GM19193 (cell line): Measurements from ENCODE around the gene HELZ2.

Experiments used
- POLR2A ChIP-seq: IDR thresholded peaks from 4 replicates; pipeline ENCODE4 v1.6.1; 2011; ENCODE audit not compliant: insufficient read depth, insufficient read length; ENCODE audit errors: extremely low read depth

The HELZ2 gene

GRCh38 chr20:63533871-63534393, 40.1 kb downstream of the HELZ2 start:
- no peak for TF ChIP-seq POLR2A

DNA sequence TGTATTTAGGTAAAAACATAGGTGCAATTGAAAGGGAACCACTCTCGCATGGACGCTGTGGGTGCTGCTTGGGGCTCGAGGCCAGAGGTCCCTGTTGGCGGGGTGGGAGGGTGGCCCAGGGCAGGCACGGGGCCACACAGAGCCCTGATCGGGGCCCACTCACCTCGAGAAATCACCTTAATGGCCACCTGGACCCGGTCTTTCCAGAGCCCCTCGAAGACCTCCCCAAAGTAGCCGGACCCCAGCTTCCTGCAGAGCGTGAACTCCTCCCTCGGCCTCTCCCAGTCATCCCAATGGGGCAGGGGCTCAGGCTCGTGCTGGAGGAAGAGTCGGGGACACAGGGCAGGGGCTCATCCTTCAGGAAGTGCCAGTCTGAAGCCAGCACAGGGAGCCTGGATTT, 40.7 kb downstream of the HELZ2 start:
- TF ChIP-seq POLR2A, result no peak

DNA sequence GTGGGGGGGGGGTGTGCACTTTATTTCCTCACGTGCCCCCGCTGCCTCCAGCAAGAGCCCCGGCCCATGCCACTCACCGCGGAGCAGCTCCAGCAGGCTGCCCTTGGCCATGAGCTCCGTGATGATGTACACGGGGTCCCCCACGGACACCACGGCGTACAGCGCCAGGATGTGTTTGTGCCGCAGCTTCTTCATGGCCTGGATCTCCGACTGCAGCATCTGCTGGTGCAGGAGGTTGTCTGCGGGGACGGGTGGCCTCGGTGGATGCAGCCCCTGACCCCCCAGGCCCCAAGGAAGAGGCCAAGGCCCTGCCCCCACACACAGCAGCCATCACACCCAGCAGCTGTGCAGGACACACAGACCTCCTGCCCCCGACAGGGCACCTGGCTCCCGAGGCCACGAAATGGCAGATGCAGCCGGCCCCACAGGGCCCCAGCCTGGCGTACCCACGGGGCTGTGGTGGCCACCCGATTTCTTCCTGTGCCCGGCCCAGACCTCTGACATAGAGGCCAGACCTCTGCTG, 41.5 kb downstream of the HELZ2 start:
- TF ChIP-seq POLR2A, result no peak

DNA sequence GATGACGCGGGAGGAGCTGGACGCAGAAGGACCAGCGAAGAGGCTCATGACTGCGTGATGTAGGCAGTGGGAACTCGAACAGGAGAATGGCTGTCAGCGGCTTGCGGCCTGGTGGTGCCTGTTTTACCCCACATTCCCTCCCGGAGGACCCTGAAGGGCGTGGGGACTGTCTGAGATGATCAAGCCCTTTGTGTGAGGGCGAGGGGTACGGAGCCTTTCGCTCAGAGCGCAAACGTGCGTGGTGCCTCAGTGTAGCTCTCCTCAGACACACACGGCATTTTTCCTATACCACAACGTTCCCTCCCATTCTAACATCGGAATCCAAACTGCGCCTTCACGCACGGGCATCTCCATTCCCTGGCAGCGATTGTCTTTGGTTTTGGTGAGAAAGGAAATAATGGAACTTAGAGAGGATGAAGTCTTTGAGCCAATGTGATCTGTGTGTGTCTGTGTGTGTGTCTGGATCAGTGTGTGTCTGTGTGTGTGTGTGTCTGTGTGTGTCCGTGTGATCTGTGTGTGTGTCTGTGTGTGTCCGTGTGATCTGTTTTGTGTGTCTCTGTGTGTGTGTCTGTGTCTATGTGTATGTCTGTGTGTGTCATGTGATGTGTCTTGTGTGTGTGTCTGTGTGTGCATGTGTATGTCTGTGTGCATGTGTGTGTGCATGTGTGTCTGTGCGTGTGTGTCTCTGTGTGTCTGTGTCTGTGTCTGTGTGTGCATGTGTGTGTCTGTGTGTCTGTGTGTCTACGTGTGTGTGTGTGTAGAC, 42.2 kb downstream of the HELZ2 start:
- no peak for TF ChIP-seq POLR2A

- no peak for TF ChIP-seq POLR2A
These were observed 43.3 kb downstream of the HELZ2 start for GRCh38 chr20:63530788-63531160.

- no peak for TF ChIP-seq POLR2A
These were observed 43.9 kb downstream of the HELZ2 start for GRCh38 chr20:63529861-63530787.

DNA sequence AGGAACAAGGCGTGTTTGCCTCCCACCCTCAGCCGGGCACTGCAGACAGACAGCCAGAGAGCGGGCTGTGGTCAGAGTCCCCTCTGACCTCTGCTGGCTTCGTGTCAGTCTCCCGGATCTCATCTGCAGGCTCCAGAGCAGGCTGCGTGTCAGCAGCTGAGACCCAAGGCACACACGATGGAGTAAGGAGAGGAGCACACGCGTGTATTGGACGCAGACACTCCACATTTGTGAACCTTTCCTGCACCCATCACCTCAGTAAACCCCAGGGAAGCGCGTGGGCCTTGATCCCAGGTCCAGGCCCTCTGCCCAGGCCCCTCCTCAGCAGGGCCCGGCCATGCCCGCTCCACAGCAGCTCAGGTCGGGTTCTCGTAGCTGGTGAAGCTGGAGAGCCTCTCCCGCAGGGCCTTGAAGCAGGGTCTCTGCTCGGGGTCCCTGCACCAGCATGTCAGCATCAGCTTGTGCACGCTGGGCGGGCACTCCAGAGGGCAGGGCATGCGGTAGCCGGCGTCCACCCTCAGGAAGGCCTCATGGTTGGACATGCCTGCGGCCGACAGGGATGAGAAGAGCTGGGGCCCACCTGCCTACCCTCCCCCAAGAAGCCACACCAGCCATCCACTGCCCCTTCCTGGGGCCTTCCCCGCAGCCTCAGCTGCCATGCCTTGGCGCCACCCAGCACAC, 44.7 kb downstream of the HELZ2 start:
- TF ChIP-seq POLR2A, result no peak

- TF ChIP-seq POLR2A, result no peak
These were observed 46.9 kb downstream of the HELZ2 start for GRCh38 chr20:63527184-63527583.

GRCh38 chr20:63525971-63526370, 48.1 kb downstream of the HELZ2 start:
- no peak for TF ChIP-seq POLR2A

DNA sequence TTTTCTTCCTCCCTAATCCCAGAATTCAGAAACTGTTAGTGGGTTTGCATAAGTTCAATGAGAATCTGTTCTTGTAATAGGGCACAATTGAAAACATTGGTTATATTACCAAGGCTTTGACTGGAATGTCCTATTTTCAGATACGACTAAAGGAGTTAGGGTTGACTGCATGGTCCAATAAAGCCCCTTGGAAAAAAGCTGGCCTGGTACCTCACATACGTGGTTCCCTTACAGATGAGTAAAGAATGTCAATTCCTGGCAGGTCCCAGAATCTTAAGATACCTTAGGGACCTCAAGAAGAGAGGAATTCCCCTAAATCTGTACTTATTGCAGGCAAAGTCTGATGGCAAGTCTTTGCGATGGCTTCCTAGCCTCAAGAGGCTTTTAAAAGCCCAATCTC, 48.9 kb downstream of the HELZ2 start:
- no peak for TF ChIP-seq POLR2A
